ENCODE results near the gene CLCA1. TPM values are rescaled to one million over a fixed set of nuclear protein-coding genes. Genes with fewer than 3 reads are reported as not detected.

The CLCA1 gene
- total and polyA plus RNA-seq, 7 donors = 0.83 to 262 (median 192) TPM; not detected in 3

DNA sequence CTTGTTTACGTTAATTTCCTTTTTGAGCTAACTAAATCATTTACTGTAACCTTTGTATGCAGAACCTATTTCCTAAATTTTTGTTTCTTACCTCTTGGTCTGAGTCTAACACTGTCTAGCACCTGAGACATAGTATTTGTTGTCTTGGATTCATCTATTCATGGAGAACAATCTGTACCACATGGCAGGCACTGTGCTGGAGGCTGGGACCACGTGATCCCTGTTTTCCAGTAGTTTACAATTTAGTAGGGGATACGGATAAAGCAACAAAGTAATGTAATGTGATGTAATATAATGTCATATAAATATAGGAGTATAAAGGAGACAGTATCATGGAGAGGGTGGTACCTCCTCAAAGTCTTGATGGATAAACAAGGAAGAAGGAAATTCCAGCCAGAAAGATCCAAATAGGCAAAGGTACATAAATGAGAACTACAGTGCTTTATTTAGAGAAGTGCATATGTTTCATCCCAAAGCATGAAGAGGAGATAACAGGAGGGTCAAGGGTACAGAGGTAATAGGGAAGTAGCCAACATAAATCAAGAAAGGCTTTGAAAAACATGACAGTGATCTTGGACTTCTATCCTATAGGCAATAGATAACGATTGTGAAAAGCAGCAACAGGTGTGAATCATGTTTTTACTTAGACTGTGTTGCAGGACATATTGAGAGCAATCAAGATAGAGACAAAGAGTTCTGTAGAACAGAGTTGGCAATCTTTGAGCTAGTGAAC lies 52.2 kb downstream of the CLCA1 start:
- no peak for DNase-seq
- H3K27ac ChIP-seq = no peak overlapping the region
- WGBS, 2 donors = 39 to 73% methylated on average over 4 of the region's 4 CpGs
- no peaks in the 10 kb centered on the region for H3K36me3 ChIP-seq
- H3K27me3 ChIP-seq = no peaks in the 10 kb centered on the region
- TF ChIP-seq, protein P1, sequence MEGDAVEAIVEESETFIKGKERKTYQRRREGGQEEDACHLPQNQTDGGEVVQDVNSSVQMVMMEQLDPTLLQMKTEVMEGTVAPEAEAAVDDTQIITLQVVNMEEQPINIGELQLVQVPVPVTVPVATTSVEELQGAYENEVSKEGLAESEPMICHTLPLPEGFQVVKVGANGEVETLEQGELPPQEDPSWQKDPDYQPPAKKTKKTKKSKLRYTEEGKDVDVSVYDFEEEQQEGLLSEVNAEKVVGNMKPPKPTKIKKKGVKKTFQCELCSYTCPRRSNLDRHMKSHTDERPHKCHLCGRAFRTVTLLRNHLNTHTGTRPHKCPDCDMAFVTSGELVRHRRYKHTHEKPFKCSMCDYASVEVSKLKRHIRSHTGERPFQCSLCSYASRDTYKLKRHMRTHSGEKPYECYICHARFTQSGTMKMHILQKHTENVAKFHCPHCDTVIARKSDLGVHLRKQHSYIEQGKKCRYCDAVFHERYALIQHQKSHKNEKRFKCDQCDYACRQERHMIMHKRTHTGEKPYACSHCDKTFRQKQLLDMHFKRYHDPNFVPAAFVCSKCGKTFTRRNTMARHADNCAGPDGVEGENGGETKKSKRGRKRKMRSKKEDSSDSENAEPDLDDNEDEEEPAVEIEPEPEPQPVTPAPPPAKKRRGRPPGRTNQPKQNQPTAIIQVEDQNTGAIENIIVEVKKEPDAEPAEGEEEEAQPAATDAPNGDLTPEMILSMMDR (IDR thresholded peaks at IDR 0.05) = no peak
- TF ChIP-seq POLR2A (IDR thresholded peaks at IDR 0.05) (no peak), EP300 (IDR thresholded peaks at IDR 0.05) (no peak), POLR2AphosphoS5 (IDR thresholded peaks at IDR 0.05) (no peak)
- no peaks in the 10 kb centered on the region for H3K4me1 ChIP-seq
- no peaks in the 10 kb centered on the region for H3K9me3 ChIP-seq
- intact Hi-C loops (cut with DNase I) = no loop called here
- H3K4me3 ChIP-seq = no peak overlapping the region

DNA sequence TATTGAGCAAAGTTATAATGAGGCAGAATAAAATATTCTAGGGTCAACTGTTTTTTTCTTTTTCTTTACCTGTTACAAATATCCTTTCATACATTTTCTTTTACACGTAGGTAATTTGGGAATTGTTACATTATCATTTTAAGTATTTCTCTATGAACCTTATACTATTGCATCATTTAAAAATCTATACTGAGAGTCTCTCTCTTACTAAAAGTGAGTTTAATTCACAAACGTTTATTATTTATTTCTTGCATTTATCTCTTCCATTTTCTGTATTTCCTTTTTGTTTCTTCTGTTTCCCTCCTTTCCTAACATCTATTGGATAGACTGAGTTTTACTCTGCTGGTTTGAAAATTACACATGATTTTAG lies 52.8 kb downstream of the CLCA1 start:
- intact Hi-C loops (cut with DNase I) = no loop called here
- TF ChIP-seq, protein P1 (IDR thresholded peaks at IDR 0.05) = no peak
- TF ChIP-seq POLR2A (IDR thresholded peaks at IDR 0.05) (no peak), POLR2AphosphoS5 (IDR thresholded peaks at IDR 0.05) (no peak), EP300 (IDR thresholded peaks at IDR 0.05) (no peak)
- H3K27ac ChIP-seq = no peak overlapping the region

DNA sequence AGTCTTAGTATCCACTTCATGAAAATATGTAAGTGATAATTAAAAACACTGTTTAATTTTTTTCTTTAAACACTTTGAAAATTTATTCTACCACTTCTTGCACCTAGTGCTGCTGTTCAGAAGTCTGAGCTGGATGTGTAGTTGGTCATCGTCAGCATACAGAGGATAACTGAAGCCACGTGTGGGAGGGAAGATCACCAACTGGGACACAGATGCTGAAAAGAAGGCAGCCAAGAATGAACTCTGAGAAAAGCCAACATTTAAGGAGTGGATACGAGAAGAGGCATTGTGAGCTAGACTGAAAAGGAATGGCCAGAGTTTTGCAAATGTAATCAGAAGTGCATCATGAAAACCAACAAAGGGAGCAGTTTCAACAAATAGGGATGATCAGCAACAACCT lies 53.5 kb downstream of the CLCA1 start:
- DNase-seq = no peak
- TF ChIP-seq, protein P1 (IDR thresholded peaks at IDR 0.05) = no peak
- TF ChIP-seq EP300 (IDR thresholded peaks at IDR 0.05) (no peak), POLR2AphosphoS5 (IDR thresholded peaks at IDR 0.05) (no peak), POLR2A (IDR thresholded peaks at IDR 0.05) (no peak)
- intact Hi-C loops (cut with DNase I) = no loop called here

More for the DNA sequence above, 52.8 kb downstream of the CLCA1 start:
- Histone ChIP-seq H3K36me3 (no peaks in the 10 kb centered on the region), H3K27me3 (no peaks in the 10 kb centered on the region), H3K9me3 (no peaks in the 10 kb centered on the region), H3K4me1 (no peaks in the 10 kb centered on the region), H3K4me3 (no peak overlapping the region)
- no peak for DNase-seq
- 81 to 82% methylated on average over 2 of the region's 2 CpGs for WGBS, 2 donors

DNA sequence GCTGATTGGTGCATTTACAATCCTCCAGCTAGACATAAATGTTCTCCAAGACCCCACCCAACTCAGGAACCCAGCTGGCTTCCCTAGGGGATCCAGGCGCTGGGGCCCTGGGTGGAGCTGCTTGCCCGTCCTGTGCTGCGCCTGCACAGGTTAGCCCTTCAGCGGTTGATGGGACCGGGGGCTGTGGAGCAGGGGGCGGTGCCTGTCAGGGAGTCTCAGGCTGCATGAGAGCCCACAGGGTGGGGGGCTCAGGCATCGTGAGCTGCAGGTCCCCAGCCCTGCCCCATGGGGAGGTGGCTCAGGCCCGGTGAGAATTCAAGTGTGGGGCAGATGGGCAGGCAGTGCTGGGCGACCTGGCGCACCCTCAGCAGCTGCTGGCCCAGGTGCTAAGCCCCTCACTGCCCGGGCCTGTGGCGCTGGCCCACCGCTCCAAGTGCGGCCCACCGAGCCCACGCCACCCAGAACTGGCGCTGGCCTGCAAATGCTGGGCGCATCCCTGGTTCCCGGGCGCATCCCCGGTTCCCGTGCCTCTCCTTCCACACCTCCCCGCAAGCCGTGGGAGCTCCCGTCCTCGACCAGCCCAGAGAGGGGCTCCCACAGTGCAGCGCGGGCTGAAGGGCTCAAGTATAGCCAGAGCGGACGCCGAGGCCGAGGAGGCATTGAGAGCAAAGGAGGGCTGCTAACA lies 55.1 kb downstream of the CLCA1 start:
- WGBS, 2 donors = 95 to 97% methylated on average over 32 of the region's 32 CpGs
- intact Hi-C loops (cut with DNase I) = no loop called here
- Histone ChIP-seq H3K4me1 (no peaks in the 10 kb centered on the region), H3K9me3 (no peaks in the 10 kb centered on the region), H3K27ac (no peak overlapping the region), H3K4me3 (no peak overlapping the region), H3K27me3 (no peaks in the 10 kb centered on the region), H3K36me3 (no peaks in the 10 kb centered on the region)
- TF ChIP-seq POLR2AphosphoS5 (IDR thresholded peaks at IDR 0.05) (no peak), POLR2A (IDR thresholded peaks at IDR 0.05) (no peak), EP300 (IDR thresholded peaks at IDR 0.05) (no peak)
- TF ChIP-seq, protein P1 (IDR thresholded peaks at IDR 0.05) = no peak
- no peak for DNase-seq

More for the DNA sequence above, 53.5 kb downstream of the CLCA1 start:
- WGBS, 2 donors = 80 to 91% methylated on average over 3 of the region's 3 CpGs
- no peak overlapping the region for H3K4me3 ChIP-seq
- H3K36me3 ChIP-seq = no peaks in the 10 kb centered on the region
- no peaks in the 10 kb centered on the region for H3K27me3 ChIP-seq
- H3K9me3 ChIP-seq = no peaks in the 10 kb centered on the region
- no peak overlapping the region for H3K27ac ChIP-seq
- no peaks in the 10 kb centered on the region for H3K4me1 ChIP-seq

All from sigmoid colon (tissue), 7 donors.